ELR (cell line): Measurements from ENCODE around the gene CPEB4.

Experiments
- DNase-seq: peaks from one replicate; pipeline ENCODE4 v3.0.0-alpha.2; 2015; ENCODE audit warnings: low read depth

CPEB4 gene

DNA sequence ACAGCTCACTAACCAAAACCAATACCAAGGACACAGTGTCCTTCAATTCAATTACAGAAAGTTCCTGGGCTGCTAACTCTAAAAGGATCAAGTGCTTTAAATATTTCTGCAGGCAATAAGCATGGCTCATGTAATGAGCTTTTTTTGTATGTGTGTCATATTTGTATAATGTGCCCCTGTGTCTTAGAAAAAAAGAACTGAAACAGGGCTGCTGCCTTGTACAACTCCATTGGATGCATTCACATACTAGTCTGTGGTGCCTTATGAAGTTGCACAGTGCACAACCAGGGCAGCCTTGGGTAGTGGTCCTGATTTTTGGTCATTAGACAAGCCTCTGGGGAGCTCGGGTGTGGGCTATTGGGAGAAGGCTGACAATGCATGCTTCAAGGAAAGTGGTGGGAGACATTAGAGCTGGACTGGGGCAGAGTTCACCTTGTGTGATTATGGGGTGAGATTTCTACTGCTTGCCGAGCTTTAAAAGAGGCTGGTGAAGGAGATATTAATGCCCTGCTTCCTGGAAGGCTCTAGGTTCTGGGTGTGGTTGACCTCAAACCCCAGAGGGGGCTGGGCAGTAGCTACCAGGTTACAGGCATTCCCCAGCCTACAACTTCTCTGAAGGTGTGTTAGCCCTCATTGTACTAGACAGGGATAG lies 3.6 kb upstream of the CPEB4 start:
- DNase-seq, result no peak

DNA sequence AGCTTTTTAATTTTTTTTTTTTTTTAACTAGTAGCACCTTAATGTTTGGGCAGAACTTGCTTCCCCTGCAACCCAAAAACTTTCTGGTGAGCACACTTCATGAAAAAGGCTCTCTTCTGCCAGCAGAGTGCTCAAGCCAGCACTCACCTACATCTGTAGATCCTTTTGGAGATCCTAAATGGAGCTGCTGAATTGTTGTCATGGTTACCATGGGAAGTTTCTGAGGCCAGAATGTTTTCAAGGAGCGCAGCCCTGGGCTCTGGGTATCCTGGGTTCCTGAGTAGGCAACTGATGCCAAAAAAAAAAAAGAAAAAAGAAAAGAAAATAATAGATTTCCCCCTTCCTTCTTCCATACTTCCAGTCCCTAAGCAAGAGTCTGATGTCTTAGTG lies 3.1 kb upstream of the CPEB4 start:
- DNase-seq, result no peak

DNA sequence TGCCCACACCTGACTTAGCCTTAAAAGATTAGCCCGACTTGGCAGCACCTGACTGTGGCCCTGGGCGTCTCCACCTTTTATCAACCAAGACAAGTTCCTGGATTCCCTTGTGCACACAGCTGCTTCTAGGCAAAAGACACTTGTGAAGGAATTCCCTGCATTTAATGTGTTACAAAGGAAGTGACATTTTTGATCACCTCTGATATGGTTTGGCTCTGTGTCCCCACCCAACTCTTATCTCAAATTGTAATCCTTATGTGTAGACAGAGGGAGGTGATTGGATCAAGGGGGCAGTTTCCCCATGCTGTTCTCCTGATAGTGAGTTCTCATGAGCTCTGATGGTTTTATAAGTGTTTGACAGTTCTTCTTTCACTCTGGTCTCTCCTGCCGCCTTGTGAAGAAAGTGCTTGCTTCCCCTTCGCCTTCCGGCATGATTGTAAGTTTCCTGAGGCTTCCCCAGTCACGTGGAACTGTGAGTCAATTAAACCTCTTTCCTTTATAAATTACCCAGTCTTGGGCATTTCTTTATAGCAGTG lies 2.6 kb upstream of the CPEB4 start:
- no peak for DNase-seq

DNA sequence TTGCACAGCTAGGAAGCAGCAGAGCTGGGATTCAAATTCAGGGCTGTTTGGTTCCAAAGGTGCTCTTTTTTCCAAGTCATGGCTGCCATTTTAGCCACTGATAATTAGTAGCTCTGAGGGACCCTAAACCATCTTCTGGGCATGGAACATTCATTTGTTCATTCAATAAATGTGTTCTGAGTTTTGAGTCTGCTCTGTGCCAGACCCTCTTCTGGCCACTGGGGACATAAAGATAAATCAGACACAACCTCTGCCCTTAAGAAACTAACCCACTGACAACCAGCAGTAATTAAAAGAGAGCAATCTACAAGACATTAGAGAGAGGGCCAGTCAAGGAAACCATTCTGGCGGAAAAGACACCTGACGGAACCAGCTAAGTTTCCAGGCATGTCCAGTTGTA lies 2.0 kb upstream of the CPEB4 start:
- peak; percentile 4 for DNase-seq

DNA sequence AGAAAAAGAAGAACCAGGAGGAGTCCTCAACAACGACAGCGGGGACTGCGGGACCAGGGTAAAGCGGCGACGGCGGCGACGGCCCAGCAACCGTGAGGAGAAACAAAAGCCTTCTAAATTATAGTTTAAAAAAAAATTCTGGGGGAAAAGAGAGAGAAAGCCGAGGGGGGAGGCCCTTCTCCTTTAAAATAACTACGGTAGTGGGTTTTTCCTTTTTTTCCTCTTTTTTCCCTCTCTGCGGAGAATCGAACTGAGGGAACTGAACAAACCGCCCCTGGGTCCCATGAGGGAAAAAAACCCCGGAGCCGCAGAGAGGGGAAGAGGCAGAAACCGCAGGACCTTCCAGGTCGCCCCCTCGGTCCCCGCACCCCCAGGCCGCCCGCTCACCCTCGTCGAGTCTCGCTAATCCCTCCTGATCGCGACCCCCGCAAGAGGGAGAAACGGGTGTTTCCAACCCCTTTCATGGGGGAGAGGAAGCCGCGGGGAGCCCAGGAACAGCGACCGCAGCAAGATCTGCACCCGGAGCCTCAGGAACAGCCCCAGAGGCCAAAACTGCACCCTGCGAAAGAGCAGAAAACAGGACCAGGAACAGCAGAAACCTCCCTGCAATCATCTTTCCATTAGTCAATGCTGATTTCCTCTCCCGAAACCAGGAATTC lies 453 bp downstream of the CPEB4 start:
- DNase-seq, result peak; percentile 62

DNA sequence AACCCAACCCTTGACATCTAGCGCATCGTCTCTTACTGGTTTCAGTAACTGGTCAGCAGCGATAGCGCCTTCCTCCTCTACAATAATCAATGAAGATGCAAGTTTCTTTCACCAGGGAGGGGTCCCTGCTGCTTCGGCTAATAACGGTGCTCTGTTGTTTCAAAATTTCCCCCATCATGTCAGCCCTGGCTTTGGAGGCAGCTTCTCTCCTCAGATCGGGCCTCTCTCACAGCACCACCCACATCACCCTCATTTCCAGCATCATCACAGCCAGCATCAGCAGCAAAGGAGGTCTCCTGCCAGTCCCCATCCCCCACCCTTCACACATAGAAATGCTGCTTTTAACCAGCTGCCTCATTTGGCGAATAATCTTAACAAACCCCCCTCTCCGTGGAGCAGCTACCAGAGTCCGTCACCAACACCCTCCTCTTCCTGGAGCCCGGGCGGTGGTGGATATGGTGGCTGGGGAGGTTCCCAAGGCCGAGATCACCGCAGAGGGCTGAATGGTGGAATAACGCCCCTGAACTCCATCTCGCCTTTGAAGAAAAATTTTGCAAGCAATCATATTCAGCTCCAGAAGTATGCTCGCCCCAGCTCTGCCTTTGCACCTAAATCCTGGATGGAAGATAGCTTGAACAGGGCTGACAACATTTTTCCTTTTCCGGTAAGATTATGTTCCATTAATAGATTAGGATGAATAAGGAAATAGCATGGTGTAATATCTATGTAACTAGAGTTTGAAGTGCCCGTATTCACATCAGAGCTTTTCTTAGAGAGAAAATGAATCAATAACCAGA lies 2.2 kb downstream of the CPEB4 start:
- DNase-seq, result peak; percentile 46

DNA sequence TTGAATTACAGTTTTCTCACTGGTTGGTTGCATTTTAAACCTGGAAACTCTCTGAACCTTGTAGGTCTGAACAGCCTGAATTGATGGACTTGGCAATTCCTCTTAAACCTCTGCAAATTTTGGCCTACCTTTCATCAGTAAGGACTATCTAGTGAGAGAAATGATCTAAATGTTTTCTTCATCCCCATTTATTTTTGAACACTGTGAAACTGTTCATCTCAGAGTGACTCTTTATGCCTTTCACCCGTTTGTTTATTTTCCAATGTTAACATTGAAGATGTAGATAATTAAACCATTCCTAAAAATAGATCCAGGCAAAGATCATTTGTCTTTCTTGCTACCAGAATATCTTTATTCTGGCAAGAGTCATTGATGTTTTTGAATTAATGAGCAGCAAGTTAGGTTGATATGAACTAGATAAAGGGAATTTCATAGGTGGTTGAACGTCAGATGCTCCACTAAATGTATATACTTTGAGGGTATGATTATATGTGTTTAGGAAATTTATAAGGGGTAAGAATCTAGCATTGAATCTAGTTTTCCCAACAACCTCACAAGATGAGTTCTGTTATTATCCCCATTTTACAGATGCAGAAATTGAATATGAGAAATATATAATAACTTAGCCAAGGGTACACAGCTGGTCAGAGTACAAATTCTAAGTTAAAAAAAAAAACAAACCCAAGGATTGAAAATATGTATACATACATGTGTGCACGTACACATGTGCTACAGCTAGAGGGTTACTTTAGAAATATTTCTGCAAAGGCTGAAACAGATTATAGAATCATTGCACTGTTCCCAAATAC lies 3.4 kb downstream of the CPEB4 start:
- no peak for DNase-seq

DNA sequence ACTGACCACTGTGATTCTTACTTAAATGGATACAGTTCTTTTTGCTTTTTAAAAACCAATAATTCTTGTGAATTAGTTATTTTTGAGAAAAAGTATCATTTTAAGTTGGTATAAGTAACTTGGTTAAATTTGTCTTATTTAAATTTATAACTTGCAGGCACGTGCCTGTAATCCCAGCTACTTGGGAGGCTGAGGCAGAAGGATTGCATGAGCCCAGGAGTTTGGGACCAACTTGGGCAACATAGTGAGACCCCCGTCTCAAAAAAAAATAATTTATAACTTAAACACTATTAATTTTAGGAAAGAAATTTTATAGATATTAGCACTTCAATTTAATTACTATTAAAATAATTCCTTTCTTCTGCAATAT lies 5.0 kb downstream of the CPEB4 start:
- no peak for DNase-seq

DNA sequence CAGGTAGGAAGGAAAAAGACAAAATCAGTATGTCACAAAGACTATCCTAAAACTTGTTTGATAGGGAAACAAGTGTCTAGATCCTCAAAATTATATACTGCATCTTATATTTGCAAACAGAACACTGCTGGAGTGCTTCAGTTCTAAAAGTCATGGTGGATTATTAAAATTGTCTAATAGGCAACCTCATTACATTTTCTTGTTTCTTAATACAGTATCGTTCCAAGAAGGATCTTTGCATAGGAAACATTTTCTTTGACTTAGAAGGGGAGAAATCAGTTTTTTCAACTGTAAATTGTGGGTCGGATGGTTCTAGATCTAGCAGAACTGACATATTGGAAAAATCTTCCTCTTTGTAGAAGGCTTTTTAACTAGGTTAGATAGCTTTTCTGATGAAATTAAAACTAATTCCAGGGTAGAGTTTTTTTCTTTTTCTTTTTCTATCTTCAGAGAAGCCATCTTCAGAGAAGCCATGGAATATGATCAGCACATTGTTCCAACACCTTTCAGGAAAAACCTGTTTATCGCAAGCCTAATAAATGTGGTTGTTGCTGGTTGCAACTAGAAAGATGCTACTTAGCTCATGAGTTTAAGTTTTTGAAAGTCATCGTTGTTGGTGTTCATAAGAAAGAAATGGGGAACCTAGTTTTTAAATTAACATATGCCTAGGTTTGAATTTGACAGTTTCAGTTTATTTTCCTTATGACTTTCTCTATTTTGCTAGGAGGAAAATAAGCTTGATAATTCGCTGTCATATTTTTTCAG lies 7.4 kb downstream of the CPEB4 start:
- no peak for DNase-seq

DNA sequence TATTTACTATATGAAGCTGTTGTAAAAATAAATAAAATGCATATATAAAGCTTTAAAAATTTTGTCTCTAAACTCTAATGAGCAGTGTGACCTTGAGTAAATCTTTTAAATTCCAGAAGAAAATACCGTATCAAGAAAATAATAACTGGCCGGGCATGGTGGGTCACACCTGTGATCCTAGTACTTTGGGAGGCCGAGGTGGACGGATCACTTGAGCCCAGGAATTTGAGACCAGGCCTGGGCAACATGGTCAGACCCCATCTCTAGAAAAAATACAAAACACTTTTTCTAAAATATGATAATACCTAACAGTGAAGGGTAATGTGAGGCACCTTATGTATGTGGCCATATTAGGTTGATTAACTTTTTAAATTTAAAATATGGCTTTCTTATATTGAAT lies 8.5 kb downstream of the CPEB4 start:
- DNase-seq, result no peak

DNA sequence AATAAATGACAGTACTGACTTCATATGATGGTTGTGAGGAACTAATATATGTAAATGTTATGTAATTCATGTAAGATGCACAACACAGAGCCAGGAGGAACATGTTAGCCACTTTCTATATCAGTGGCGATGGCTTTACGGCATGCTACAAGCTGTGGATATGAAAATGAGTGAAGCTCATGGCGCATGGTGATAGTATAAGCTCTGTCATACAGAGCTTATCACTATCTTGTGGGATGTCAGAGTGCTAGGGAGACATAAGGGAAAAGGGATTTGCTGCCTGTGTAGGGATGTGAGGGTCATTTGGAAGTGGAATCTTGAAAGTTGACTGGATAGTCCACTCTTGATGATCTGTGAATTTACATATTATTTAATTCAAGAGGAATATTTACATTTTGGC lies 13.6 kb downstream of the CPEB4 start:
- no peak for DNase-seq

DNA sequence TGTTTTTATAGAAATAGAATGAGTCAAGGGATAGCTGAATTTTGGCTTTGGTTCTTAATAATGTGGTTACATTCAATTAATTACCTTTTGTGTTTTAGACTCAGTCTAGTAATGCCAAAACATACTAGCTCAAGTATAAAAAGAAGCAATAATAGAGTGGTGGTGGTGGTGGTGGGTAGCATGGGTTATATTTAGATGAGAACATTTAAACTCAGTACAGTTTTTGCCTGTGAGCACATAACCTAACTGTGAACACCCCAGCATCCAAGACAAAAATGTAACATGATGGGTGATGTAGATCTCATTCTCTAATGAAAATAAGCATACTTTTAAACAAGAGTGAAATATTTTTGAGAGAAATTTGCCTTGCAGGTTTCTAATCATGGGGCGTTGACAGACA lies 14.2 kb downstream of the CPEB4 start:
- no peak for DNase-seq

DNA sequence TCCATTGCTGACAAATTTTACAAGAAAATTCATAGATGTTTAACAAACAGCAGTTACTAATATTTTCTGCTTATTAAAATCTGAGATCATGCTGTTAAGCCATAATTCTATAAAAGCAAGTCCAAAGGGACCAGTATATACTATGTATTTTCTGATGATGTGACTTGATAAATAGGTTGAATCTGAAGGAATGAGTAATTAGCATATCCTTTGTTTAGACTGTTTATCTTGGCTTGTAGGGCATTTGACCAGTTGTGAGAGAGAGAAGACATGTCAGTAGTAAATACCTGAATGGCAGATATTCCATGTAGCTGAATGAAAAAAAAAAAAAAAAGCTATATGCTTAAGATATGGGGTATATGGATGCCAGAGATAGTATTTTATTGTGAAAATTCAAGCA lies 14.6 kb downstream of the CPEB4 start:
- DNase-seq, result no peak

DNA sequence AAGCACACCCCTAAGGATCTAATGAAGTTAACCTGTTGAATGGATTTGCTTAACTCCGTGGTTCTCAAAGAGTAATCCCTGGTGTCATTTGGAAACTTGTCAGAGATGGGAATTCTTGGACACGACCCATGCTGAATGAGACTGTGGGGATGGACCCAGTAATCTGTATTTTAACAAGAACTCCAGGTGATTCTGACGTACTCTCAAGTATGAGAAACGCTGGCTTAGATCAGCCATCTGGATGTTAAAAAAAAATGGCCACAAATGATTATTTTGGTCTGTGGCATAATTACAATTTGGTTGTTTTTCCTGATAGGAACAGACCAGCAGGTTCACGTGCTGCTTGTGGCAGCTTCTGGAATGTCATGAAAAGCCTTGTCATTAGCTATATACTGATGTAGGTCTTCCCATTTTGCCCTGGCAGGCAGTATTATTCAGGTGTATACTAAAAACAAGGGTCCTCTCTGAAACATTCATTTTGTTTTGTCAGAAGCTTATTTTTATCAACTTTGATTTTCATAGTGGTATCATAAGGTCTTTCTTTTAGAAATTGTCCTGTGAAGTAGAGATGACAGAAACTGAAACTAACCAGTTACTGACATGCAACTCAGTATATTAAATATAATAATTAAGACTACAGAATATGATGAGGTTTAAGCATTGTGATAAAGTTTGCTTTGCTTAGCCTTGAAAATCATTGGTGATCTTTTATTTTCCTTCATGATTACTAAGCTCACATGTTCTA lies 15.4 kb downstream of the CPEB4 start:
- DNase-seq, result no peak

DNA sequence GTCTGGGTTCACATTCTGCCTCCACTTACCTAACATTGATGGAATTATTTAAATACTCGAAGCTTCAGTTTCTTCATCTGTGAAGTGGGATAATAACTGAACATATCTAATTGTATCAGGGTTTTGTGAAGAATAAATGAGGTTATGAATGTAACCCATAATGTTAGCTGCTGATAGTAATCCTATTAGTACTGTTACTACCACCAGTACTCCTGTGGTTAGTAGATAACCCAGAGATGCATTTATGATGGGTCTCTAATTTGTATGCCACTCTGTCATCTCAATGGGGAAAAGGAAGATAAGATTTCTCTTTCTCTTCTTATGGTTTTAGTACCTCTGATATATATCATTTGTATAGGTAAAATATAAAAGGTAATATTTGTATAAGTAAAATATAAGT lies 16.0 kb downstream of the CPEB4 start:
- no peak for DNase-seq

DNA sequence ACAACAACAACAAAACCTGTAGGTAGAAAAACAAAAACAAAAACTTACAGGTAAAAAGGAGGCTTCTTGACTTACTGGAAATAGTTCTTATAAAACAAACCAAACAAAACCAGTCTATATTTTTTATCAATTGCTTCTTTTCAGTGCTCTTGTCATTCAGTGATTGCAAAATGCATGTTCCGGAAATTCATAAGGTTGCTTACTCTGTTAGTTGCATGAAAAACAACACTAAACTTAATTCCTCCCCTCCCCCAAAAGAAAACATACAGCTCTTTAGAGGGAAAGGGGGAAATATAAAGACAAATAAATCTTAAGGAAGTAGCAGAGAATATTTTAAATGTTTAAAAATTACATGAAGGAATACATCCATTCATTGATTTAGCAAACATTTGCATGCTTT lies 19.1 kb downstream of the CPEB4 start:
- DNase-seq, result no peak

DNA sequence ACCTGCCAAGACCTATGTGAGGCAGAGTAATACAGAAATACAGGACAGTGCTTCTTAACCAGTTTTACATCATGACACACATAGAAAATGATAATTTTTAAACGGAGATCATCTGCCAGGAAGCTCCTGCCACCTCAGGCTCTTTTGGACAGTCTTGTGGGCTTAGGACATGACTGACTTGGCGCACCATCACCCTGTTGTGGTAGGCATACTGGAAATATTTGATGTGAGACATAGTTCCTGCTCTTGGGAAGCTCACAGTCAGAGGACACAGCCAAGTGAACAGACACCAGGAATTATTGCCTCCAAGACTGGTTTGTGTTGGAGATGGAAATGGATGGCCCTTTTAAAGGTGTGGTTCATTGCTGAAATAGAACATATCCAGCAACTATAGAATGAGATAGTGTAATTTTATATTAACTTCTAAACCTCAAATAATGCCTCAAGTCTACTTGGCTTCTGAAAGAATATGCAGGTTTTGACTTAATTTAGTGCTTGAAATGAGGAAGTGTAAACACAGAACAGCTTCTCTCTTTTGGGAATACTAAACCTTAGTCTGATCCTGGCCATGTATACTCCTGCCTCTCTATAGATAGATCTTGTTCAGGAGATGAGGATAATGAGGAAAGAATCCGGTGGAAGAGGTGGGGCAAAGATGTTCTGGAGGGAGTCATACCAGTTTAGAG lies 19.7 kb downstream of the CPEB4 start:
- peak; percentile 39 for DNase-seq

DNA sequence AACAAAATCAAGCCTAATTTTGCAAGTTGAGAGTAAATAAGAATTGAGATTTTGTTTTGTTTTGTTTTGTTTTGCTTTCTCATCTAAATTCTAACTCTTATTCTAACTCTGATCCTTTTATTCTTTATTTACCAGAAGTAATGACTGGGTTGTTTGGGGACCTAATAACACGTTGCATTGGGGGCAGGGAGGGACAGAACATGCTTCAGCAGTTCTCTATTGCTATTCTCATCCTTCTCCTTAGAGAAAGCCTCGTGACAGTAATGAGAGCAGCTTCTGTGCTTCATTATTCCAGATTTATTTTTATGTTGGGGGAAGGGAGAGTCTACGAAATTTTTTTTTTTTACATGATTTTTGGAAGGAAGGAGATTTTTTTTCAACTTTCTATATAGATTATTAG lies 21.1 kb downstream of the CPEB4 start:
- DNase-seq, result no peak

DNA sequence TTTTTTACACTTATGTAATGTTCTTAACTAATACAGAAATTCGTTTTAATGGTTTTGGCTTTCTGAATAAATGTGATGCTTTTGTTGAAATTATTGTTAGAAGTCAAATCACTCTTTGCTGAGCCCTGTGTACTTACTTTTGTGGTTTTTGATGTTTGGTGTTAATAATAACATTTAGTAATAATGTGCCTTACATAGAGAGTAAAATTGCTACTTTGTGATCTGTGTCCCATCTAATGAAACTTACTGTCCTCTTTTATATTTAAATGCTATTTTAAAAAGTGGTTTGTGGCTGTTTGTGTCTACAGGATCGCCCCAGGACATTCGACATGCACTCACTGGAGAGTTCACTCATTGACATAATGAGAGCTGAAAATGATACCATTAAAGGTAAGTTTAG lies 22.1 kb downstream of the CPEB4 start:
- DNase-seq, result no peak

DNA sequence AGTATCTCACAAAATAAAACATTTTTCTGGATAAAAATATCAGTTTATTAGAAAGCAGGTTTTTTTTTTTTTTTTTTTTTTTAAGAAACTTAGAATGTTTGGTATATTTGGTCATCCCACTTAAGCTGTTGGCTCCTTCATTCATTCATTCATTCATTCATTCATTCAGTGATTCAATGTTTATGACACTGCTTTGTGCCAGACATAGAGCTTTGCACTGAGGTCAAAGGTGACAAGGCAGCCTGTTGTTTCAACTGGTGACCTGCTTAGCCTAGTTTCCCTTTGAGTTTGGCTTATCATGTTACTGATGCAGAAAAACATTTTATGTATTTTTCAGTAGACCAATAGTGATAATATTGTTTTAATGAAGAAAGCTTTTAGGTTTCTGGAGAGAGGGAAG lies 23.5 kb downstream of the CPEB4 start:
- DNase-seq, result no peak
